Astrocyte of the spinal cord (primary cell): ENCODE results near the gene ASTN2.
A peak's percentile ranks its signal among the peaks of the same experiment; 100 is the strongest.

ENCODE experiments used
- DNase-seq: peaks from one replicate; pipeline ENCODE4 v3.0.0; 2011; ENCODE audit warnings: low read depth, low spot score
- H3K4me3 ChIP-seq: 2 replicates; pipeline ENCODE4 v1.5.1; 2011; ENCODE audit warnings: low read depth, mild to moderate bottlenecking, low read length, moderate library complexity
- in situ Hi-C: cut with HindIII; loops from 2 replicates; pipeline ENCODE4 v1.10.0; 2017; ENCODE audit warnings: low sequenced_read_pairs
- TF ChIP-seq, protein P1 (sequence below): IDR thresholded peaks from 2 replicates; pipeline ENCODE4 v1.5.1; 2012; ENCODE audit warnings: low read depth, mild to moderate bottlenecking, low read length, inconsistent platforms

The ASTN2 gene

GRCh38 chr9:116943970-116944369 is 470.9 kb downstream of the ASTN2 start:
- H3K4me3 ChIP-seq = no peak overlapping the region
- DNase-seq = no peak
- TF ChIP-seq, protein P1, sequence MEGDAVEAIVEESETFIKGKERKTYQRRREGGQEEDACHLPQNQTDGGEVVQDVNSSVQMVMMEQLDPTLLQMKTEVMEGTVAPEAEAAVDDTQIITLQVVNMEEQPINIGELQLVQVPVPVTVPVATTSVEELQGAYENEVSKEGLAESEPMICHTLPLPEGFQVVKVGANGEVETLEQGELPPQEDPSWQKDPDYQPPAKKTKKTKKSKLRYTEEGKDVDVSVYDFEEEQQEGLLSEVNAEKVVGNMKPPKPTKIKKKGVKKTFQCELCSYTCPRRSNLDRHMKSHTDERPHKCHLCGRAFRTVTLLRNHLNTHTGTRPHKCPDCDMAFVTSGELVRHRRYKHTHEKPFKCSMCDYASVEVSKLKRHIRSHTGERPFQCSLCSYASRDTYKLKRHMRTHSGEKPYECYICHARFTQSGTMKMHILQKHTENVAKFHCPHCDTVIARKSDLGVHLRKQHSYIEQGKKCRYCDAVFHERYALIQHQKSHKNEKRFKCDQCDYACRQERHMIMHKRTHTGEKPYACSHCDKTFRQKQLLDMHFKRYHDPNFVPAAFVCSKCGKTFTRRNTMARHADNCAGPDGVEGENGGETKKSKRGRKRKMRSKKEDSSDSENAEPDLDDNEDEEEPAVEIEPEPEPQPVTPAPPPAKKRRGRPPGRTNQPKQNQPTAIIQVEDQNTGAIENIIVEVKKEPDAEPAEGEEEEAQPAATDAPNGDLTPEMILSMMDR = no peak
- in situ Hi-C loops = no loop called here

GRCh38 chr9:116942593-116943061 is 472.2 kb downstream of the ASTN2 start:
- in situ Hi-C loops = no loop called here
- TF ChIP-seq, protein P1 = no peak
- DNase-seq = no peak
- H3K4me3 ChIP-seq = no peak overlapping the region

DNA sequence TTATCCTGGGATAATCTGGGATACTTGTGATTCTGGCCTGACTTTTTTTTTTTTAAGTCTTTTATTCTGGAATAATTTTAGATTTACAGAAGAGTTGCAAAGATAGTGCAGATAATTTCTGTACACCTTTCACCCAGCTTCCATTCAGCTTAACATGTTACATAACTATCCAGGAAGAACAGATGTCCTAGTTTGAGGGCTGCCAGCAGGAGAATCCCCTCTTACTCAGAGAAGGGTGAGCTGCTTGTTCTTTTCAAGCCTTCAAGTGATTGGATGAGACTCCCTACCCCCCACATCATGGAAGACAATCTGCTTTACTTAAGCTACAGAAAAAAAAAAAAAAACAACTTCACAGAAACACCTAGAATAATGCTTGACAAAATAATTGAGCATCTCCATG is 473.6 kb downstream of the ASTN2 start:
- TF ChIP-seq, protein P1 = no peak
- DNase-seq = no peak
- in situ Hi-C loops = no loop called here
- H3K4me3 ChIP-seq = no peak overlapping the region

- DNase-seq = no peak
- H3K4me3 ChIP-seq = no peak overlapping the region
- in situ Hi-C loops = no loop called here
- TF ChIP-seq, protein P1 = no peak
These were observed 474.1 kb downstream of the ASTN2 start for GRCh38 chr9:116940614-116941215.

DNA sequence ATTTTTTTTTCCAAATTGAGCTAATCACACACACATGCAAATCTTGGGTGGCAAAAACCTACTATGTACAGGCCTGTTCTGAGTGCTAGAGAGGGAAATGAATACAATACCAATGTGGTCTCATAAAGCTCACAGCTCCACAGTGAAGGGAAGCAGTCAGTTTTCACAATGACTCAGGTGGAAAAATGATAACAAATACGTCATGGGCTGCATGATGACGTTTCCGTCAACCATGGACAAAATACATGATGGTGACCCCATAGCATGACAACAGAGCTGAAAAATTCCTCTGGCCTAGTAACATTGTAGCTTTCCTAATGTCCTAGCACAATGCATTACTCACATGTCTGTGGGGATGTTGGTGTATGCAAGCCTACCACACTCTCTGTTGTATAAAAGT is 475.2 kb downstream of the ASTN2 start:
- TF ChIP-seq, protein P1 = no peak
- H3K4me3 ChIP-seq = no peak overlapping the region
- in situ Hi-C loops = no loop called here
- peak; percentile 3 for DNase-seq

- in situ Hi-C loops = no loop called here
- TF ChIP-seq, protein P1 = no peak
- H3K4me3 ChIP-seq = no peak overlapping the region
These were observed 475.7 kb downstream of the ASTN2 start for GRCh38 chr9:116939161-116939560.

More at GRCh38 chr9:116939161-116939560, 475.7 kb downstream of the ASTN2 start:
- DNase-seq = no peak
